Activated T-cell treated with anti-CD3 and anti-CD28 coated beads, Interleukin-2, amount 50 U/mL, for 48 hours (primary cell): Measurements from ENCODE around the gene SLC7A14.

Source experiments
- DNase-seq, 2 experiments: peaks; one replicate each; pipeline ENCODE4 v3.0.0-alpha.2; 2020

The SLC7A14 gene

GRCh38 chr3:170585937-170586310, at the start of gene SLC7A14:
Gene SLC7A14, minus strand, starts transcription at chr3:170586075. Its CDS starts 59,139 bp downstream, at chr3:170526936.
- DNase-seq: no peak

- DNase-seq: no peak
Measured at GRCh38 chr3:170635385-170635735, 49.5 kb upstream of the SLC7A14 start.

GRCh38 chr3:170634663-170635384, 48.9 kb upstream of the SLC7A14 start:
- no peak for DNase-seq

- no peak for DNase-seq
Measured at GRCh38 chr3:170633573-170633972, 47.7 kb upstream of the SLC7A14 start.

GRCh38 chr3:170632780-170633179, 46.9 kb upstream of the SLC7A14 start:
- no peak for DNase-seq

GRCh38 chr3:170631755-170632488, 46.0 kb upstream of the SLC7A14 start:
- no peak for DNase-seq

- no peak for DNase-seq
Measured at GRCh38 chr3:170623524-170623923, 37.6 kb upstream of the SLC7A14 start.

- DNase-seq: no peak
Measured at GRCh38 chr3:170622369-170623159, 36.7 kb upstream of the SLC7A14 start.

GRCh38 chr3:170621256-170621655, 35.4 kb upstream of the SLC7A14 start:
- no peak for DNase-seq

GRCh38 chr3:170614214-170614966, 28.5 kb upstream of the SLC7A14 start:
- no peak for DNase-seq

GRCh38 chr3:170611751-170612150, 25.9 kb upstream of the SLC7A14 start:
- DNase-seq: no peak

GRCh38 chr3:170610321-170610884, 24.5 kb upstream of the SLC7A14 start:
- DNase-seq: no peak

- no peak for DNase-seq
Measured at GRCh38 chr3:170608475-170608874, 22.6 kb upstream of the SLC7A14 start.

GRCh38 chr3:170606675-170607074, 20.8 kb upstream of the SLC7A14 start:
- no peak for DNase-seq

GRCh38 chr3:170605490-170605889, 19.6 kb upstream of the SLC7A14 start:
- no peak for DNase-seq

- no peak for DNase-seq
Measured at GRCh38 chr3:170603770-170604510, 18.1 kb upstream of the SLC7A14 start.

- DNase-seq: no peak
Measured at GRCh38 chr3:170602556-170602955, 16.7 kb upstream of the SLC7A14 start.

GRCh38 chr3:170600005-170600624, 14.2 kb upstream of the SLC7A14 start:
- no peak for DNase-seq

GRCh38 chr3:170599091-170599490, 13.2 kb upstream of the SLC7A14 start:
- DNase-seq: no peak

- no peak for DNase-seq
Measured at GRCh38 chr3:170598091-170598502, 12.2 kb upstream of the SLC7A14 start.

GRCh38 chr3:170594528-170594927, 8.7 kb upstream of the SLC7A14 start:
- DNase-seq: no peak
